Esophagus squamous epithelium (tissue), 5 donors: ENCODE data around the gene KRT2. TPM values are rescaled to one million over a fixed set of nuclear protein-coding genes. Genes with fewer than 3 reads are reported as not detected.

ENCODE experiments used
- DNase-seq: peaks from one replicate; lab custom pipeline; 2025; lab: John Stamatoyannopoulos, UW
- H3K27ac ChIP-seq, 4 donors: fragments of 200-600 bp; sonication (generic); one replicate each; pipeline ENCODE4 v1.5.1; 2016 to 2019; ENCODE audit warnings: mild to moderate bottlenecking in 1 of 4
- H3K27me3 ChIP-seq, 4 donors: fragments of 200-600 bp; sonication (generic); 1 replicate in 3 of 4; 2 replicates in 1 of 4; pipeline versions ENCODE4 v1.5.1 to v1.6.0; 2017 to 2021; ENCODE audit warnings: antibody characterized with exemption in 1 of 4
- H3K36me3 ChIP-seq, 3 donors: fragments of 200-600 bp; sonication (generic); one replicate each; pipeline ENCODE4 v1.5.1; 2016 to 2019
- H3K4me1 ChIP-seq, 3 donors: fragments of 200-600 bp; sonication (generic); one replicate each; pipeline ENCODE4 v1.5.1; 2017 to 2019
- H3K4me3 ChIP-seq, 4 donors: fragments of 200-600 bp; sonication (generic); 1 replicate in 3 of 4; 2 replicates in 1 of 4; pipeline ENCODE4 v1.5.1; 2016 to 2019; ENCODE audit warnings: mild to moderate bottlenecking in 2 of 4, moderate library complexity in 1 of 4
- H3K9me3 ChIP-seq, 3 donors: fragments of 200-600 bp; sonication (generic); one replicate each; pipeline ENCODE4 v1.5.1; 2016 to 2019
- POLR2A ChIP-seq, 4 donors: fragments of 450-650 bp; IDR thresholded peaks; one replicate each; pipeline ENCODE4 v1.6.1; 2017; ENCODE audit warnings: antibody characterized with exemption in 4 of 4, mild to moderate bottlenecking in 4 of 4, moderate library complexity in 3 of 4
- WGBS, 2 donors: methylation state at CpG; one replicate each; pipeline ENCODE4 v1.1.5; 2018; 5-methylcytosine and 5-hydroxymethylcytosine counted together
- intact Hi-C: fragments of 100-400 bp; cut with DNase I; formaldehyde crosslinking; loops from one replicate; pipeline ENCODE4 v1.15.0; 2022
- total RNA-seq, 4 donors: library from RNA; depleted of rRNA; stranded (reverse); fragments of >200 nt; gene quantifications; one replicate each; pipeline ENCODE4 v1.1.0, GENCODE V29; 2016
- TF ChIP-seq, protein P1 (sequence below), 6 experiments: fragments of 450-650 bp in 4 of 6; fragments of 200-600 bp in 2 of 6; sonication (generic) in 2 of 6; IDR thresholded peaks; one replicate each; pipeline ENCODE4 v1.5.1; 2016 to 2019; ENCODE audit warnings: antibody characterized with exemption in 6 of 6, mild to moderate bottlenecking in 4 of 6, moderate library complexity in 4 of 6
- donor health status: DM: yes; HTN: yes; CAD: no.

The KRT2 gene
- total RNA-seq, 4 donors from 2014 or later: 0.95 to 0.99 TPM; not detected in 2

DNA sequence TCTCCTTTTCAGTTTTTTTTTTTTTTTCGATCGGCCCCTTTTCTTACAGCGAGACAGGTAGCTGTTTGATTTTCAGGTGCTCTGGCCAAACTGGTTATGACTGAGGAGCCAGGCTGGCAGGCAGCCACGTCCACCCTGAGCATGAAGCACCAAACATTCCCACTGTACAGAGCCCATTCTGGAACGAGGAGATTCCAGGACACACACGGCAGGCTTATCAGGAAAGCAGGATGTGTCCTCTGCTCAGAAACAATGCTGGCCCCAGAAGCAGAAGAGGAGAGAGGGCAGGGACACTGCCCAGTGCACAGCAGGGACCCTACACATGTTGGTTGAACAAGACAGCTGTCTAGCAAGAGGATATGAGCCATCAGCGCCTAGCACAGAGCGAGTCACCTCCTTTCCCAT, 3.7 kb upstream of the KRT2 start:
- WGBS, 2 donors: 13 to 40% methylated on average over 5 to 7 of the region's 8 CpGs
- no peak overlapping the region for H3K27ac ChIP-seq
- no peaks in the 10 kb centered on the region for H3K9me3 ChIP-seq
- no peak for DNase-seq
- TF ChIP-seq, protein P1, sequence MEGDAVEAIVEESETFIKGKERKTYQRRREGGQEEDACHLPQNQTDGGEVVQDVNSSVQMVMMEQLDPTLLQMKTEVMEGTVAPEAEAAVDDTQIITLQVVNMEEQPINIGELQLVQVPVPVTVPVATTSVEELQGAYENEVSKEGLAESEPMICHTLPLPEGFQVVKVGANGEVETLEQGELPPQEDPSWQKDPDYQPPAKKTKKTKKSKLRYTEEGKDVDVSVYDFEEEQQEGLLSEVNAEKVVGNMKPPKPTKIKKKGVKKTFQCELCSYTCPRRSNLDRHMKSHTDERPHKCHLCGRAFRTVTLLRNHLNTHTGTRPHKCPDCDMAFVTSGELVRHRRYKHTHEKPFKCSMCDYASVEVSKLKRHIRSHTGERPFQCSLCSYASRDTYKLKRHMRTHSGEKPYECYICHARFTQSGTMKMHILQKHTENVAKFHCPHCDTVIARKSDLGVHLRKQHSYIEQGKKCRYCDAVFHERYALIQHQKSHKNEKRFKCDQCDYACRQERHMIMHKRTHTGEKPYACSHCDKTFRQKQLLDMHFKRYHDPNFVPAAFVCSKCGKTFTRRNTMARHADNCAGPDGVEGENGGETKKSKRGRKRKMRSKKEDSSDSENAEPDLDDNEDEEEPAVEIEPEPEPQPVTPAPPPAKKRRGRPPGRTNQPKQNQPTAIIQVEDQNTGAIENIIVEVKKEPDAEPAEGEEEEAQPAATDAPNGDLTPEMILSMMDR (IDR thresholded peaks at IDR 0.05): no peak
- no peak for TF ChIP-seq POLR2A (IDR thresholded peaks at IDR 0.05)
- no peaks in the 10 kb centered on the region for H3K36me3 ChIP-seq
- peaks cover 0 to 43% (median 5%) of the 10 kb centered on the region in 3 donors for H3K4me1 ChIP-seq
- peaks cover 0 to 28% (median 0%) of the 10 kb centered on the region in 4 donors for H3K27me3 ChIP-seq
- H3K4me3 ChIP-seq: no peak overlapping the region
- intact Hi-C loops: no loop called here

DNA sequence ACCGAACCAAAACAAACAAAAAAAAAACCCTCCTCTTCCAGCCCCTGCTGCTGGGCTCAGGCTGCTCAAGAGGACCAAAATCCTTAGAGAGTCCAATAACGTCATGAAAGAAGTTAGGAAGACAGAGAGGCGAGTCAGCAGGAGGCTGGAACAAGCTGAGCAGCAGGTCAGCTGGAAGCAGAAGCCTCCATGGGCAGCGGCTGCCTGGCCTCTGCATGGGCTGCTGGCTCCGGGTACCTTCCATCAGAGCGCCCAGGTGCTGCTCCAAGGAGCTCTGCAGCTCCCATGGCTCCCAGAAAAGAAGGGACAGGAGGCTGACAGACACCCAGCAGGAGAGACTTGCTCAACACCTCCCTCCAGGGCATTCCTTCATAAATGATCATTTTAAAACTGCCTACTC, 3.2 kb upstream of the KRT2 start:
- Histone ChIP-seq H3K36me3 (no peaks in the 10 kb centered on the region), H3K4me3 (no peak overlapping the region), H3K4me1 (peaks cover 4 to 48% (median 5%) of the 10 kb centered on the region in 3 donors), H3K27me3 (peaks cover 0 to 28% (median 0%) of the 10 kb centered on the region in 4 donors), H3K9me3 (no peaks in the 10 kb centered on the region), H3K27ac (no peak overlapping the region)
- intact Hi-C loops: no loop called here
- no peak for DNase-seq
- TF ChIP-seq, protein P1 (IDR thresholded peaks at IDR 0.05): no peak
- no peak for TF ChIP-seq POLR2A (IDR thresholded peaks at IDR 0.05)
- WGBS, 2 donors: 16 to 57% methylated on average over 3 to 6 of the region's 6 CpGs

DNA sequence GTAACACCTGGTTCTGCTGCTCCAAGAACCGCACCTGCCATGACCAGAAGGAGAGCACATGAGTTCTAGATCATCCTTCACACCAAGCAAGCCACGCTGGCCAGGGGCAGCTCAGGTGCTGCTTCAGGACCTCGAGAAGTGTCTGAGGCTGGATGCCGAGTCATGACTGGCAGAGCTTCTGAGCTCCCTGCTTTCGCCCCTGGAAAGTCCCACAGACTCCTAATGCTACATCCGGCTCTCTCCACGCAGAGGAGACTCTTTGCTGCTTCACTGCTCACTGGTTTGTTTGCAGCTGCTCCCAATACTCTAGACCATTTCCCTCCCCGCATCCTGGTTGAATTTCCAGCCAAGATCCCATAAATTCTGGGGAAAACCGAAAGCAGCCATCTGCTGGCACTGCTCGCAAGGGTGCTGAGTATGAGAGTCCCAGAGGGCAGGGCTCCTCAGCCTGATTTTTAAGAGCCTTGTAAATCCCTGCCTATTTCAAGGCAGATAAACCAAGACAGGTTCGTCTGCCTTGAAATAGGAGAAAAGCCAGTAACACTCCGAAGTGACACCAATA, 1.4 kb downstream of the KRT2 start:
- WGBS, 2 donors: 31 to 39% methylated on average over 9 to 11 of the region's 12 CpGs
- Histone ChIP-seq H3K36me3 (no peaks in the 10 kb centered on the region), H3K4me3 (peak overlapping the region in 1 of 4 donors; percentile 2), H3K27ac (no peak overlapping the region), H3K9me3 (no peaks in the 10 kb centered on the region), H3K27me3 (peaks cover 0 to 11% (median 0%) of the 10 kb centered on the region in 4 donors), H3K4me1 (peaks cover 0 to 28% (median 4%) of the 10 kb centered on the region in 3 donors)
- no peak for DNase-seq
- TF ChIP-seq POLR2A (IDR thresholded peaks at IDR 0.05): no peak
- TF ChIP-seq, protein P1 (IDR thresholded peaks at IDR 0.05): no peak
- intact Hi-C loops: no loop called here

DNA sequence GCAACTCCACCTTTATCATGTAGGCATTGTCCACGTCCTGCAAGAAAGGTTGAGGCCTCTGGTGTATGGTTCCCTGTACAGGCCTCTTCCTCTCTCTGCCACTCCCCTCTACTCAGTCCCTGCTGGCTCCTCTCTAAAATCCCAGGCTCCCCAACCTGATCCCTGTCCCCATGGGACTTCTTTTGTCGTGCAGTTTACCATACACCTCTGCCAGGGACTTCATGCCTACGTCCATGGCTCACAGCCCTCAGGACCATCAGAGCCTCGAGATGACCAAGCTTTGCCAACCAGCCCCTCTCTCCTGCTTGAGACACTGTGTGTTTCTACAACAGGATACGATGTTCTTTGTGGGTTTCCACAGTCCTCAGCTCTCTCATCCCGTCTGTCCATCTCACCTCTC, 2.9 kb downstream of the KRT2 start:
- Histone ChIP-seq H3K36me3 (no peaks in the 10 kb centered on the region), H3K4me1 (peaks cover 0 to 20% (median 4%) of the 10 kb centered on the region in 3 donors), H3K27ac (no peak overlapping the region), H3K4me3 (no peak overlapping the region), H3K27me3 (peaks cover 0 to 3% (median 0%) of the 10 kb centered on the region in 4 donors), H3K9me3 (no peaks in the 10 kb centered on the region)
- TF ChIP-seq POLR2A (IDR thresholded peaks at IDR 0.05): no peak
- TF ChIP-seq, protein P1 (IDR thresholded peaks at IDR 0.05): no peak
- intact Hi-C loops: no loop called here
- 70 to 80% methylated on average over 6 of the region's 6 CpGs for WGBS, 2 donors
- no peak for DNase-seq

DNA sequence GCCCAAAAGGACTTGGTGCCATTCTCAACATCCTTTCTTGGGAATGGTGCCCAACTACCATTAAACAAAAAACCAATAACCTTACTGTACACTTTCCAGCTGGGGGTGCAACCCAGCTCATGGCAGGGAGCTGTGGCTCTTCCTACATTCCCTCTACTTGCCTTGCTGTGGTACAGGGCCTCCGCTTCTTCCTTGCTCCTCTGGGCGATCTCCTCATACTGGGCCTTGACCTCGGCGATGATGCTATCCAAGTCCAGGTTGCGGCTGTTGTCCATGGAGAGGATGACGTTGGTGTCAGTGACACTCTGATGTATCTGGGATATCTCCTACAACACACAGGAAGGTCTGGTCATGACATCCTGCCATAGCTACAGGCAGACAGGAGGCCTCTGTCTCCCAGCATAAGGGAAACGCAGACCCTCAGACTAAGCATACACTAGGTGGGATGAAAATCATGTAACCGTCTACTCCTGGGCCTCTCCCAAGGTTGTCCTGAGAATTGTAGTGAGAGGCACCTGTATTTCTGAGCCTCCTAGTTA, 3.9 kb downstream of the KRT2 start:
- peaks cover 0 to 20% (median 4%) of the 10 kb centered on the region in 3 donors for H3K4me1 ChIP-seq
- no peak overlapping the region for H3K27ac ChIP-seq
- no peak overlapping the region for H3K4me3 ChIP-seq
- no peak for DNase-seq
- no peaks in the 10 kb centered on the region for H3K9me3 ChIP-seq
- no peaks in the 10 kb centered on the region for H3K36me3 ChIP-seq
- peaks cover 0 to 5% (median 0%) of the 10 kb centered on the region in 4 donors for H3K27me3 ChIP-seq
- TF ChIP-seq, protein P1 (IDR thresholded peaks at IDR 0.05): no peak
- TF ChIP-seq POLR2A (IDR thresholded peaks at IDR 0.05): no peak
- intact Hi-C loops: no loop called here
- 91 to 95% methylated on average over 3 to 6 of the region's 8 CpGs for WGBS, 2 donors
